Common myeloid progenitor, CD34-positive (primary cell): ENCODE measurements around the gene MATN1.

Experiments
- CTCF ChIA-PET: fragments of 350-600 bp; sonication (Branson Sonifier 250); formaldehyde crosslinking; loops from one replicate; lab custom pipeline; 2021; ENCODE audit warnings: antibody characterized with exemption; lab: Charles Lee
- POLR2A ChIA-PET: fragments of 350-600 bp; sonication (Branson Sonifier 250); formaldehyde crosslinking; loops from one replicate; lab custom pipeline; 2021; ENCODE audit warnings: antibody characterized with exemption; lab: Charles Lee
- DNase-seq, 3 donors: peaks; one replicate each; pipeline versions ENCODE4 v3.0.0 to v3.0.0-alpha.2; 2013
- H3K27ac ChIP-seq, 2 experiments: 1 replicate in 1 of 2; 2 replicates in 1 of 2; pipeline ENCODE4 v1.7.0; 2013; ENCODE audit warnings: inconsistent platforms in 2 of 2, low read length in 2 of 2, mild to moderate bottlenecking in 2 of 2, low read depth in 1 of 2, moderate library complexity in 1 of 2; ENCODE audit not compliant: severe bottlenecking in 2 of 2, insufficient read depth in 1 of 2, poor library complexity in 1 of 2
- H3K27me3 ChIP-seq, 5 experiments: replicated peaks in 2 of 5; 1 replicate in 3 of 5; 2 replicates in 2 of 5; pipeline versions ENCODE4 v1.6.1 to v1.7.0; 2013; ENCODE audit warnings: low read length in 4 of 5, mild to moderate bottlenecking in 2 of 5, moderate library complexity in 2 of 5, inconsistent platforms in 1 of 5; ENCODE audit not compliant: insufficient read depth in 5 of 5, control insufficient read depth in 4 of 5
- H3K36me3 ChIP-seq, 4 experiments: 1 replicate in 2 of 4; 2 replicates in 2 of 4; pipeline versions ENCODE4 v1.6.1 to v1.7.0; 2013; ENCODE audit warnings: low read length in 3 of 4, control low read depth in 1 of 4, mild to moderate bottlenecking in 1 of 4; ENCODE audit not compliant: control insufficient read depth in 4 of 4, insufficient read depth in 4 of 4
- H3K4me1 ChIP-seq, 4 experiments: 1 replicate in 3 of 4; 2 replicates in 1 of 4; pipeline versions ENCODE4 v1.6.1 to v1.7.1; 2013; ENCODE audit warnings: low read length in 3 of 4, mild to moderate bottlenecking in 3 of 4, control low read depth in 1 of 4, inconsistent platforms in 1 of 4, moderate library complexity in 1 of 4; ENCODE audit not compliant: control insufficient read depth in 4 of 4, insufficient read depth in 4 of 4; ENCODE audit errors: control extremely low read depth in 1 of 4
- H3K4me3 ChIP-seq, 7 experiments: 1 replicate in 4 of 7; 2 replicates in 3 of 7; pipeline versions ENCODE4 v1.5.1 to v1.7.0; 2013; ENCODE audit warnings: mild to moderate bottlenecking in 7 of 7, low read length in 6 of 7, moderate library complexity in 6 of 7, inconsistent platforms in 2 of 7, low read depth in 2 of 7, control low read depth in 1 of 7; ENCODE audit not compliant: insufficient read depth in 4 of 7, control insufficient read depth in 1 of 7; ENCODE audit errors: extremely low read depth in 1 of 7
- H3K9me3 ChIP-seq, 5 experiments: 1 replicate in 4 of 5; 2 replicates in 1 of 5; pipeline versions ENCODE4 v1.6.1 to v1.7.1; 2013; ENCODE audit warnings: low read length in 4 of 5, mild to moderate bottlenecking in 2 of 5, inconsistent platforms in 1 of 5, low read depth in 1 of 5, moderate library complexity in 1 of 5; ENCODE audit not compliant: control insufficient read depth in 4 of 5, insufficient read depth in 2 of 5; ENCODE audit errors: control extremely low read depth in 1 of 5
- WGBS: methylation state at CpG from one replicate; pipeline ENCODE4 v1.1.5; 2013; ENCODE audit not compliant: insufficient coverage; 5-methylcytosine and 5-hydroxymethylcytosine counted together

The MATN1 gene

GRCh38 chr1:30685796-30686165, 37.6 kb downstream of the MATN1 start:
- no peaks in the 10 kb centered on the region for H3K36me3 ChIP-seq
- ChIA-PET CTCF (no interaction called here), POLR2A (interaction anchor here (1.3 kb wide), 1 partner anchor 200 kb away, joined by 3 read pairs; no protein-coding TSS in a partner anchor)
- no peak overlapping the region for H3K27ac ChIP-seq
- peaks cover 0 to 5% (median 0%) of the 10 kb centered on the region in 4 experiments for H3K4me1 ChIP-seq
- H3K27me3 ChIP-seq = peaks cover 5 to 85% (median 34%) of the 10 kb centered on the region in 5 experiments
- 42% methylated on average over 5 of the region's 11 CpGs for WGBS
- no peak overlapping the region for H3K4me3 ChIP-seq
- DNase-seq = peak in 1 of 3 donors; percentile 6
- H3K9me3 ChIP-seq = no peaks in the 10 kb centered on the region

- CTCF ChIA-PET = no interaction called here
- Histone ChIP-seq H3K36me3 (no peaks in the 10 kb centered on the region), H3K27me3 (peaks cover 5 to 85% (median 33%) of the 10 kb centered on the region in 5 experiments), H3K9me3 (peaks cover 0 to 5% (median 4%) of the 10 kb centered on the region in 5 experiments), H3K4me3 (peak overlapping the region in 2 of 7 experiments; percentile 11 to 42), H3K4me1 (peaks cover 0 to 5% (median 0%) of the 10 kb centered on the region in 4 experiments), H3K27ac (no peak overlapping the region)
- 3% methylated on average over 38 of the region's 56 CpGs for WGBS
- peak; percentile 7 to 46 (median 7) for DNase-seq
- POLR2A ChIA-PET = interaction anchor here (1.3 kb wide), 1 partner anchor 201 kb away, joined by 3 read pairs; no protein-coding TSS in a partner anchor
These were observed 38.2 kb downstream of the MATN1 start for GRCh38 chr1:30684881-30685795.

- peaks cover 5 to 81% (median 33%) of the 10 kb centered on the region in 5 experiments for H3K27me3 ChIP-seq
- H3K36me3 ChIP-seq = no peaks in the 10 kb centered on the region
- 94% methylated on average over 3 of the region's 4 CpGs for WGBS
- POLR2A ChIA-PET = no interaction called here
- H3K9me3 ChIP-seq = peaks cover 0 to 14% (median 5%) of the 10 kb centered on the region in 5 experiments
- CTCF ChIA-PET = no interaction called here
- H3K4me3 ChIP-seq = no peak overlapping the region
- H3K4me1 ChIP-seq = peaks cover 0 to 5% (median 0%) of the 10 kb centered on the region in 4 experiments
- H3K27ac ChIP-seq = no peak overlapping the region
- no peak for DNase-seq
These were observed 39.1 kb downstream of the MATN1 start for GRCh38 chr1:30684259-30684658.

- Histone ChIP-seq H3K9me3 (peaks cover 0 to 18% (median 5%) of the 10 kb centered on the region in 5 experiments), H3K27me3 (peaks cover 5 to 76% (median 33%) of the 10 kb centered on the region in 5 experiments), H3K27ac (no peak overlapping the region), H3K36me3 (no peaks in the 10 kb centered on the region), H3K4me1 (peaks cover 0 to 5% (median 0%) of the 10 kb centered on the region in 4 experiments), H3K4me3 (no peak overlapping the region)
- CTCF ChIA-PET = no interaction called here
- no peak for DNase-seq
- WGBS = 67% methylated on average over 3 of the region's 5 CpGs
- POLR2A ChIA-PET = no interaction called here
These were observed 39.7 kb downstream of the MATN1 start for GRCh38 chr1:30683699-30684098.

GRCh38 chr1:30682396-30683275, 40.7 kb downstream of the MATN1 start:
- Histone ChIP-seq H3K27ac (no peak overlapping the region), H3K4me1 (peaks cover 0 to 5% (median 0%) of the 10 kb centered on the region in 4 experiments), H3K9me3 (peaks cover 0 to 18% (median 5%) of the 10 kb centered on the region in 5 experiments), H3K4me3 (no peak overlapping the region), H3K36me3 (no peaks in the 10 kb centered on the region), H3K27me3 (peaks cover 5 to 68% (median 31%) of the 10 kb centered on the region in 5 experiments)
- WGBS = 86% methylated on average over 6 of the region's 8 CpGs
- ChIA-PET CTCF (interaction anchor here (1.2 kb wide), 1 partner anchor 25 kb away, joined by 3 read pairs; no protein-coding TSS in a partner anchor), POLR2A (no interaction called here)
- DNase-seq = no peak

- ChIA-PET CTCF (interaction anchor here (1.2 kb wide), 1 partner anchor 26 kb away, joined by 3 read pairs; no protein-coding TSS in a partner anchor), POLR2A (no interaction called here)
- Histone ChIP-seq H3K36me3 (no peaks in the 10 kb centered on the region), H3K27ac (no peak overlapping the region), H3K4me1 (peaks cover 0 to 5% (median 0%) of the 10 kb centered on the region in 4 experiments), H3K4me3 (no peak overlapping the region), H3K9me3 (peaks cover under 1 to 18% (median 5%) of the 10 kb centered on the region in 5 experiments), H3K27me3 (peaks cover 5 to 59% (median 30%) of the 10 kb centered on the region in 5 experiments)
- no peak for DNase-seq
- WGBS = 97% methylated on average over 3 of the region's 3 CpGs
These were observed 41.6 kb downstream of the MATN1 start for GRCh38 chr1:30681782-30682181.
